NT2/D1 (cell line): Measurements from ENCODE around the gene ABCC8.

Source experiments
- YY1 ChIP-seq: IDR thresholded peaks from 2 replicates; pipeline ENCODE4 v1.6.1; 2011; ENCODE audit not compliant: insufficient read length, insufficient read depth
- ZNF274 ChIP-seq: IDR thresholded peaks from 2 replicates; pipeline ENCODE4 v1.6.1; 2011; ENCODE audit warnings: mild to moderate bottlenecking, low read depth, low read length

GRCh38 chr11:17343257-17343656, 133.4 kb downstream of the ABCC8 start:
- TF ChIP-seq ZNF274 (no peak), YY1 (no peak)
